ENCODE measurements around the gene SP110. TPM values are rescaled to one million over a fixed set of nuclear protein-coding genes. Genes with fewer than 3 reads are reported as not detected.

Gene SP110
- total and polyA plus RNA-seq, 2 donors (not counting 3 experiments of a cell fraction or from before 2014, with no cell fraction given): 10.2 to 10.7 TPM

- TF ChIP-seq FOS (IDR thresholded peaks at IDR 0.05; ENCODE audit: borderline replicate concordance, insufficient read depth, low read length): no peak
- no peak for TF ChIP-seq MYC (IDR thresholded peaks at IDR 0.05; ENCODE audit: low read depth, low read length)
- no TSS peak for BruUV-seq (replicated peaks)
Observed at GRCh38 chr2:230268606-230269243, 48.9 kb upstream of the SP110 start.

GRCh38 chr2:230267556-230267955, 47.8 kb upstream of the SP110 start:
- FAIRE-seq: no peak
- POLR2A ChIA-PET: no interaction called here

More at GRCh38 chr2:230268606-230269243, 48.9 kb upstream of the SP110 start:
- H3K9me3 ChIP-seq (replicated peaks; ENCODE audit: control insufficient read depth, insufficient read depth, low read length): no peaks in the 10 kb centered on the region
- H3K4me2 ChIP-seq (ENCODE audit: insufficient read depth, low read length): no peak overlapping the region
- CTCF ChIA-PET: no interaction called here
- no peaks in the 10 kb centered on the region for H3K79me2 ChIP-seq (ENCODE audit: control insufficient read depth, insufficient read depth, low read length)
- POLR2A ChIA-PET: interaction anchor here (0.6 kb wide), 1 partner anchor 845 kb away, joined by 3 read pairs; no protein-coding TSS in a partner anchor
- dilution Hi-C loops (cut with MboI; ENCODE audit: extremely low pct_ligation_motif_present, low sequenced_read_pairs) (no loop called here), intact Hi-C loops (cut with micrococcal nuclease) (no loop called here)
- H2AFZ ChIP-seq (ENCODE audit: low read depth, low read length): no peak overlapping the region
- no peaks in the 10 kb centered on the region for H3K27me3 ChIP-seq (ENCODE audit: control insufficient read depth in 2 of 2, insufficient read depth in 2 of 2, low read length in 2 of 2)
- H3K9me1 ChIP-seq (replicated peaks; ENCODE audit: control insufficient read depth, extremely low read depth, insufficient read depth, low read length): no peaks in the 10 kb centered on the region
- no peak for FAIRE-seq
- H3K9ac ChIP-seq (replicated peaks; ENCODE audit: extremely low read depth, insufficient read depth, low read length): no peak overlapping the region
- no peak overlapping the region for H3K4me3 ChIP-seq (replicated peaks in 1 of 3; ENCODE audit: insufficient read depth in 1 of 3, low read depth in 1 of 3, low read length in 3 of 3)
- H3K36me3 ChIP-seq (ENCODE audit: control insufficient read depth in 2 of 2, extremely low read depth in 1 of 2, insufficient read depth in 2 of 2, low read length in 2 of 2): no peaks in the 10 kb centered on the region
- no peaks in the 10 kb centered on the region for H3K4me1 ChIP-seq (ENCODE audit: control insufficient read depth, extremely low read depth, insufficient read depth, low read length)
- no peak for DNase-seq (ENCODE audit: low read depth, low spot score)
- no peak overlapping the region for H3K27ac ChIP-seq (ENCODE audit: insufficient read depth, low read depth, low read length)
- H4K20me1 ChIP-seq (replicated peaks; ENCODE audit: control insufficient read depth, extremely low read depth, insufficient read depth, low read length): no peaks in the 10 kb centered on the region

More at GRCh38 chr2:230267556-230267955, 47.8 kb upstream of the SP110 start:
- no peak overlapping the region for H3K9ac ChIP-seq (replicated peaks; ENCODE audit: extremely low read depth, insufficient read depth, low read length)
- no peaks in the 10 kb centered on the region for H4K20me1 ChIP-seq (replicated peaks; ENCODE audit: control insufficient read depth, extremely low read depth, insufficient read depth, low read length)
- H3K9me1 ChIP-seq (replicated peaks; ENCODE audit: control insufficient read depth, extremely low read depth, insufficient read depth, low read length): no peaks in the 10 kb centered on the region
- no peaks in the 10 kb centered on the region for H3K27me3 ChIP-seq (ENCODE audit: control insufficient read depth in 2 of 2, insufficient read depth in 2 of 2, low read length in 2 of 2)
- no peaks in the 10 kb centered on the region for H3K9me3 ChIP-seq (replicated peaks; ENCODE audit: control insufficient read depth, insufficient read depth, low read length)
- H3K27ac ChIP-seq (ENCODE audit: insufficient read depth, low read depth, low read length): no peak overlapping the region
- intact Hi-C loops (cut with micrococcal nuclease): no loop called here
- TF ChIP-seq EZH2 (IDR thresholded peaks at IDR 0.05; ENCODE audit: borderline replicate concordance, low read depth, low read length, severe bottlenecking) (no peak), CTCF (IDR thresholded peaks at IDR 0.05; ENCODE audit: extremely low read depth in 1 of 2, insufficient read depth in 1 of 2, low read depth in 1 of 2, low read length in 2 of 2) (no peak), POLR2AphosphoS5 (IDR thresholded peaks at IDR 0.05; ENCODE audit: insufficient read depth, low read depth, low read length) (no peak), POLR2A (IDR thresholded peaks at IDR 0.05; ENCODE audit: low read depth, low read length) (no peak), JUN (IDR thresholded peaks at IDR 0.05; ENCODE audit: borderline replicate concordance, insufficient read depth, insufficient read length, low read depth) (no peak), FOS (IDR thresholded peaks at IDR 0.05; ENCODE audit: borderline replicate concordance, insufficient read depth, low read length) (no peak), GATA2 (IDR thresholded peaks at IDR 0.05; ENCODE audit: insufficient read depth, insufficient read length, low read depth, low read length) (no peak), MYC (IDR thresholded peaks at IDR 0.05; ENCODE audit: low read depth, low read length) (no peak), MAX (IDR thresholded peaks at IDR 0.05; ENCODE audit: insufficient read depth, insufficient read length) (no peak)
- H3K79me2 ChIP-seq (ENCODE audit: control insufficient read depth, insufficient read depth, low read length): no peaks in the 10 kb centered on the region
- dilution Hi-C loops (cut with MboI; ENCODE audit: extremely low pct_ligation_motif_present, low sequenced_read_pairs): no loop called here
- no peak overlapping the region for H3K4me2 ChIP-seq (ENCODE audit: insufficient read depth, low read length)
- H3K4me3 ChIP-seq (replicated peaks in 1 of 3; ENCODE audit: insufficient read depth in 1 of 3, low read depth in 1 of 3, low read length in 3 of 3): no peak overlapping the region
- no peaks in the 10 kb centered on the region for H3K36me3 ChIP-seq (ENCODE audit: control insufficient read depth in 2 of 2, extremely low read depth in 1 of 2, insufficient read depth in 2 of 2, low read length in 2 of 2)
- no peak for DNase-seq (ENCODE audit: low read depth, low spot score)
- H2AFZ ChIP-seq (ENCODE audit: low read depth, low read length): no peak overlapping the region
- no peaks in the 10 kb centered on the region for H3K4me1 ChIP-seq (ENCODE audit: control insufficient read depth, extremely low read depth, insufficient read depth, low read length)
- CTCF ChIA-PET: no interaction called here
- BruUV-seq (replicated peaks): no TSS peak
